SU-DHL-6 (cell line): Measurements from ENCODE around the gene NEURL1B.

Source experiments
- H2AFZ ChIP-seq: fragments of 200-600 bp; sonication (generic); 2 replicates; pipeline ENCODE4 v1.6.1; 2014; ENCODE audit warnings: low read depth, mild to moderate bottlenecking, moderate library complexity, mixed read lengths, antibody characterized with exemption, low read length; ENCODE audit not compliant: severe bottlenecking
- H3F3A ChIP-seq: fragments of 200-600 bp; shearing (Covaris generic); 2 replicates; pipeline ENCODE4 v1.6.0; 2016; ENCODE audit warnings: antibody characterized with exemption, mild to moderate bottlenecking; ENCODE audit not compliant: insufficient read depth
- H3K27ac ChIP-seq: fragments of 200-600 bp; sonication (generic); 2 replicates; pipeline ENCODE4 v1.5.1; 2016; ENCODE audit warnings: low read depth, mild to moderate bottlenecking, low read length, moderate library complexity, mixed read lengths
- H3K27me3 ChIP-seq: fragments of 200-600 bp; sonication (generic), shearing (Covaris generic); 2 replicates; pipeline ENCODE4 v1.6.0; 2014; ENCODE audit warnings: mild to moderate bottlenecking, low read length
- H3K36me3 ChIP-seq: fragments of 200-600 bp; sonication (generic); 2 replicates; pipeline ENCODE4 v1.6.1; 2014; ENCODE audit warnings: mild to moderate bottlenecking, low read length, mixed read lengths
- H3K4me2 ChIP-seq: fragments of 300-600, 200-600 bp; shearing (Covaris generic), sonication (generic); 2 replicates; pipeline ENCODE4 v1.6.0; 2014; ENCODE audit warnings: low read length, low read depth, mild to moderate bottlenecking; ENCODE audit not compliant: poor library complexity, severe bottlenecking
- H3K4me3 ChIP-seq: fragments of 200-600 bp; sonication (generic); 2 replicates; pipeline ENCODE4 v1.5.1; 2014; ENCODE audit warnings: antibody characterized with exemption, low read length, mild to moderate bottlenecking, mixed read lengths; ENCODE audit not compliant: insufficient read depth, poor library complexity, severe bottlenecking
- H3K79me2 ChIP-seq: fragments of 200-600 bp; sonication (generic); 2 replicates; pipeline ENCODE4 v1.6.1; 2014; ENCODE audit warnings: mild to moderate bottlenecking, low read length, moderate library complexity; ENCODE audit not compliant: insufficient read depth
- H3K9ac ChIP-seq: fragments of 200-600 bp; sonication (generic); 2 replicates; pipeline ENCODE4 v1.7.0; 2014; ENCODE audit warnings: mild to moderate bottlenecking, low read length
- H3K9me2 ChIP-seq: fragments of 200-600 bp; sonication (generic); replicated peaks from 2 replicates; pipeline ENCODE4 v1.6.1; 2014; ENCODE audit warnings: low read length; ENCODE audit not compliant: insufficient read depth
- H3K9me3 ChIP-seq: fragments of 200-600 bp; sonication (generic); 2 replicates; pipeline ENCODE4 v1.6.1; 2014; ENCODE audit warnings: low read length, mixed read lengths; ENCODE audit not compliant: insufficient read depth
- H4K20me1 ChIP-seq: fragments of 200-600 bp; sonication (generic); 2 replicates; pipeline ENCODE4 v1.6.1; 2014; ENCODE audit warnings: low read depth, mild to moderate bottlenecking, antibody characterized with exemption, low read length, moderate library complexity, mixed read lengths
- EZH2phosphoT487 ChIP-seq: fragments of 200-600 bp; sonication (generic), shearing (Covaris generic); conservative IDR thresholded peaks from 2 replicates; pipeline ENCODE4 v1.6.1; 2018; ENCODE audit warnings: mild to moderate bottlenecking, antibody characterized with exemption, low read length, moderate library complexity, mixed read lengths
- TF ChIP-seq, protein P1 (sequence below): fragments of 200-600 bp; sonication (generic); IDR thresholded peaks from one replicate; pipeline ENCODE4 v1.5.1; 2017; ENCODE audit warnings: antibody characterized with exemption, mild to moderate bottlenecking, low read length, moderate library complexity; ENCODE audit not compliant: insufficient read depth, poor library complexity, severe bottlenecking

The NEURL1B gene

DNA sequence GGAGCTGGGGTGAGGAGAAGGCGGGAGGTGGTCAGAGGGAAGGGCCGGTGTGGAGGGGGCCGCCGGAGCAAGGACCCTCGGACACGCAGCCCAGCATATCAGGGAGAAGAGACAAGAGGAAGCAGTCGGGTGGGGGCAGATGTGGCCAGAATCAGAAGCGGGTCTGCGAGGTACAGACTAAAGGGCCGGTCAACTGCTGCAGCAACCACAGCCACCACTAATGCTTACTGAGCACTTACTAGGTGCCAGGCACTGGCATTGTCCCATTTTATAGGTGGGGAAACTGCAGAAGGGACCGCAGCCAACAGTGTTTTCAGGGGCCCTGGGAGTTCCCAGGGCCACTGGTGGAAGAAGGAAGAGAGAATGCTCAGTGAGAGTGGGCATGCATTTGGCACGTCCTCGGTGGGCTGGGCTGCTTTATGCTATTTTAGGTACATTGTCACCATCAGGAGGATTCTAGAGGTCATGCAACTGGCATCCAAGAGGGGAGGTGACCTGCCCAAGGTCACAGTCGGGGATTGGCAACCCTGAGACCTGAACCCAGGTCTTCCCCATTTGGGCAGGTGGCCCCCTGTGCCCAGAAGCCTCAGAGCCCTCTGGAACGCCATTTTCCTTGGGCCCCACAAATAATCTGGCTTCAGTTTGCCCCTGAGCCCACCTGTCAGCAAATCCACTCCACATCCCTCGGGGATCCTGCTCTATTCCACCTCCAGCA, 76.6 kb downstream of the NEURL1B start:
- Histone ChIP-seq H3K9me2 (no peaks in the 10 kb centered on the region), H3K27ac (no peak overlapping the region), H3K9me3 (no peaks in the 10 kb centered on the region), H3K4me3 (no peak overlapping the region), H3K4me2 (no peak overlapping the region), H3K36me3 (no peaks in the 10 kb centered on the region), H3K9ac (no peak overlapping the region), H3K79me2 (no peaks in the 10 kb centered on the region), H2AFZ (no peak overlapping the region), H3K27me3 (no peaks in the 10 kb centered on the region), H4K20me1 (no peaks in the 10 kb centered on the region), H3F3A (no peaks in the 10 kb centered on the region)
- no peak for TF ChIP-seq EZH2phosphoT487
- TF ChIP-seq, protein P1, sequence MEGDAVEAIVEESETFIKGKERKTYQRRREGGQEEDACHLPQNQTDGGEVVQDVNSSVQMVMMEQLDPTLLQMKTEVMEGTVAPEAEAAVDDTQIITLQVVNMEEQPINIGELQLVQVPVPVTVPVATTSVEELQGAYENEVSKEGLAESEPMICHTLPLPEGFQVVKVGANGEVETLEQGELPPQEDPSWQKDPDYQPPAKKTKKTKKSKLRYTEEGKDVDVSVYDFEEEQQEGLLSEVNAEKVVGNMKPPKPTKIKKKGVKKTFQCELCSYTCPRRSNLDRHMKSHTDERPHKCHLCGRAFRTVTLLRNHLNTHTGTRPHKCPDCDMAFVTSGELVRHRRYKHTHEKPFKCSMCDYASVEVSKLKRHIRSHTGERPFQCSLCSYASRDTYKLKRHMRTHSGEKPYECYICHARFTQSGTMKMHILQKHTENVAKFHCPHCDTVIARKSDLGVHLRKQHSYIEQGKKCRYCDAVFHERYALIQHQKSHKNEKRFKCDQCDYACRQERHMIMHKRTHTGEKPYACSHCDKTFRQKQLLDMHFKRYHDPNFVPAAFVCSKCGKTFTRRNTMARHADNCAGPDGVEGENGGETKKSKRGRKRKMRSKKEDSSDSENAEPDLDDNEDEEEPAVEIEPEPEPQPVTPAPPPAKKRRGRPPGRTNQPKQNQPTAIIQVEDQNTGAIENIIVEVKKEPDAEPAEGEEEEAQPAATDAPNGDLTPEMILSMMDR, result no peak

DNA sequence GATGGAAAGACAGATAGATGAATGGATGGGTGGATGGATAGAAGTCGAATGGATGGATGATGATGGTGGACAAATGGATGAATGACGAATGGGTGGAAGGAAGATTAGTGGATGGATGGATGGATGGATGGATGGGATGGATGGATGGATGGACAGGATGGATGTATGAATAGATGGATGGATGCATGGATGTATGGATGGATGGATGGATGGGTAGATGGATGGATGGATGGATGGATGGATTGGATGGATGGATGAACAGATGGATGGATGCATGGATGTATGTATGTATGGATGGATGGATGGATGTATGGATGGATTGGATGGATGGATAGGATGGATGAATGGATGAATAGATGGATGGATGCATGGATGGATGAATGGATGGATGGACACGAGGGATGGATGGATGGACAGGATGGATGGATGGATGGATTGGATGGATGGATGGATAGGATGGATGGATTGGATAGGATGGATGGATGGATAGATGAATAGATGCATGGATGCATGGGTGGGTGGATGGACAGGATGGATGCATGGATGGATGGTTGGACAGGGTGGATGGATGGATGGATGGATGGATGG, 77.6 kb downstream of the NEURL1B start:
- TF ChIP-seq, protein P1, result no peak
- TF ChIP-seq EZH2phosphoT487, result no peak
- Histone ChIP-seq H3K27me3 (no peaks in the 10 kb centered on the region), H3K9me2 (no peaks in the 10 kb centered on the region), H3K36me3 (no peaks in the 10 kb centered on the region), H3K4me2 (no peak overlapping the region), H3K4me3 (no peak overlapping the region), H3F3A (no peaks in the 10 kb centered on the region), H4K20me1 (no peaks in the 10 kb centered on the region), H3K27ac (no peak overlapping the region), H3K79me2 (no peaks in the 10 kb centered on the region), H3K9ac (no peak overlapping the region), H3K9me3 (no peaks in the 10 kb centered on the region), H2AFZ (no peak overlapping the region)

DNA sequence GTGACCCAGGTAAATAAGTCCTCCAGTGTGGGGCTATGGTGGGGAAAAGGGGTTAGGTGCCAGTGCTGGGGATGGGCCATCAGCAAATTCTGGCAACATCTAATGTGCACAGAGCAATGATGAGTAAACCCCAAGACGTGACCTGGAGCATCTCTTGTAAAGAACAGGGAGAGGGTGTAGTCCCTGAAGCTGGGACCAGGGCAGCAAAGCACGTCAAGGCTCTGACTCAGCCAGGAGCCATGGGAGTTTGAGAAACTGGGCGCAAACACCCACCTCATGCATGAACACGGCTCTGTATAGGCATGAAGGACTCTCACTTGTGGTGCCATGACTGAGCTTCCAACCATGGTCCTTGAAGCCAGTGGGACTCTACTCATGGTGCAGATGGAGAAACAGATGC, 78.1 kb downstream of the NEURL1B start:
- H3K36me3 ChIP-seq, result no peaks in the 10 kb centered on the region
- no peak overlapping the region for H3K9ac ChIP-seq
- H4K20me1 ChIP-seq, result no peaks in the 10 kb centered on the region
- no peaks in the 10 kb centered on the region for H3K9me2 ChIP-seq
- no peaks in the 10 kb centered on the region for H3K27me3 ChIP-seq
- no peak overlapping the region for H3K4me3 ChIP-seq
- no peak for TF ChIP-seq EZH2phosphoT487
- TF ChIP-seq, protein P1, result no peak
- no peak overlapping the region for H3K27ac ChIP-seq
- H3K79me2 ChIP-seq, result no peaks in the 10 kb centered on the region
- H3K9me3 ChIP-seq, result no peaks in the 10 kb centered on the region
- no peak overlapping the region for H3K4me2 ChIP-seq
- H3F3A ChIP-seq, result no peaks in the 10 kb centered on the region
- no peak overlapping the region for H2AFZ ChIP-seq
